Mammary epithelial cell (primary cell): ENCODE results near the gene PANK1.
"Not testable (repeated sequence)": the region's sequence is repeated elsewhere in the genome, so short reads cannot be mapped to it uniquely, and the experiment has no call there.

Experiments used
- EZH2 ChIP-seq: IDR thresholded peaks from 2 replicates; pipeline ENCODE4 v1.6.1; 2012; ENCODE audit warnings: low read length, inconsistent platforms, borderline replicate concordance
- TF ChIP-seq, protein P1 (sequence below), 2 donors: IDR thresholded peaks in 1 of 2; conservative IDR thresholded peaks in 1 of 2; 2 replicates each; pipeline ENCODE4 v1.5.1; 2011 to 2012; ENCODE audit warnings: inconsistent platforms in 2 of 2, low read length in 2 of 2, mild to moderate bottlenecking in 2 of 2, control low read depth in 1 of 2, low read depth in 1 of 2; ENCODE audit not compliant: insufficient read depth in 1 of 2; ENCODE audit errors: extremely low read depth in 1 of 2

DNA sequence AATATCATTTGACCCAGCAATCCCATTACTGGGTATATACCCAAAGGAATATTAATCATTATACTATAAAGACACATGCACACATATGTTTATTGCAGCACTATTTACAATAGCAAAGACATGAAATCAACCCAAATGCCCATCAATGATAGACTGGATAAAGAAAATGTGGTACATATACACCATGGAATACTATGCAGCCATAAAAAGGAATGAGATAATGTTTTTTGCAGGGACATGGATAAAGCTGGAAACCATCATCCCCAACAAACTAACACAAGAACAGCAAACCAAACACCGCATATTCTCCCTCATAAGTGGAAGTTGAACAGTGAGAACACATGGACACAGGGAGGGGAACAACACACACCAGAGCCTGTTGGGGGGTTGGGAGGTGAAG lies 98.4 kb downstream of the PANK1 start:
- TF ChIP-seq, protein P1, sequence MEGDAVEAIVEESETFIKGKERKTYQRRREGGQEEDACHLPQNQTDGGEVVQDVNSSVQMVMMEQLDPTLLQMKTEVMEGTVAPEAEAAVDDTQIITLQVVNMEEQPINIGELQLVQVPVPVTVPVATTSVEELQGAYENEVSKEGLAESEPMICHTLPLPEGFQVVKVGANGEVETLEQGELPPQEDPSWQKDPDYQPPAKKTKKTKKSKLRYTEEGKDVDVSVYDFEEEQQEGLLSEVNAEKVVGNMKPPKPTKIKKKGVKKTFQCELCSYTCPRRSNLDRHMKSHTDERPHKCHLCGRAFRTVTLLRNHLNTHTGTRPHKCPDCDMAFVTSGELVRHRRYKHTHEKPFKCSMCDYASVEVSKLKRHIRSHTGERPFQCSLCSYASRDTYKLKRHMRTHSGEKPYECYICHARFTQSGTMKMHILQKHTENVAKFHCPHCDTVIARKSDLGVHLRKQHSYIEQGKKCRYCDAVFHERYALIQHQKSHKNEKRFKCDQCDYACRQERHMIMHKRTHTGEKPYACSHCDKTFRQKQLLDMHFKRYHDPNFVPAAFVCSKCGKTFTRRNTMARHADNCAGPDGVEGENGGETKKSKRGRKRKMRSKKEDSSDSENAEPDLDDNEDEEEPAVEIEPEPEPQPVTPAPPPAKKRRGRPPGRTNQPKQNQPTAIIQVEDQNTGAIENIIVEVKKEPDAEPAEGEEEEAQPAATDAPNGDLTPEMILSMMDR (conservative IDR thresholded peaks at IDR 0.05 in 1 of 2, IDR thresholded peaks at IDR 0.05 in 1 of 2; ENCODE audit: extremely low read depth in 1 of 2, insufficient read depth in 1 of 2, low read depth in 1 of 2, low read length in 2 of 2): not testable (repeated sequence)
- TF ChIP-seq EZH2: not testable (repeated sequence)
